MM.1S (cell line): Measurements from ENCODE around the gene ITPR3.

Experiments
- DNase-seq: peaks from one replicate; pipeline ENCODE4 v3.0.0-alpha.2; 2015
- H2AFZ ChIP-seq: fragments of 300-600 bp; sonication (generic); 2 replicates; pipeline ENCODE4 v1.6.0; 2016; ENCODE audit warnings: antibody characterized with exemption, low read length
- H3F3A ChIP-seq: fragments of 300-600 bp; sonication (generic); 2 replicates; pipeline ENCODE4 v1.6.1; 2016; ENCODE audit warnings: mild to moderate bottlenecking, antibody characterized with exemption, low read length, moderate library complexity, mixed read lengths; ENCODE audit not compliant: insufficient read depth
- H3K27ac ChIP-seq: fragments of 300-600 bp; sonication (generic); 2 replicates; pipeline ENCODE4 v1.5.1; 2016; ENCODE audit warnings: mild to moderate bottlenecking, low read length
- H3K27me3 ChIP-seq: fragments of 300-600 bp; sonication (generic); replicated peaks from 2 replicates; pipeline ENCODE4 v1.6.0; 2016; ENCODE audit warnings: low read length; ENCODE audit not compliant: insufficient read depth
- H3K36me3 ChIP-seq: fragments of 300-600 bp; sonication (generic); replicated peaks from 2 replicates; pipeline ENCODE4 v1.6.1; 2016; ENCODE audit warnings: mild to moderate bottlenecking, low read length, mixed read lengths; ENCODE audit not compliant: insufficient read depth
- H3K4me1 ChIP-seq: fragments of 300-600 bp; sonication (generic); 2 replicates; pipeline ENCODE4 v1.6.1; 2016; ENCODE audit warnings: low read length, mixed read lengths
- H3K4me2 ChIP-seq: fragments of 300-600 bp; sonication (generic); 2 replicates; pipeline ENCODE4 v1.6.0; 2016; ENCODE audit warnings: low read depth, low read length
- H3K4me3 ChIP-seq: fragments of 300-600 bp; sonication (generic); 2 replicates; pipeline ENCODE4 v1.5.1; 2016; ENCODE audit warnings: low read length, mixed read lengths
- H3K79me2 ChIP-seq: fragments of 300-600 bp; sonication (generic); 2 replicates; pipeline ENCODE4 v1.6.1; 2016; ENCODE audit warnings: mixed run types, low read length, mixed read lengths
- H3K9ac ChIP-seq: fragments of 300-600 bp; sonication (generic); 2 replicates; pipeline ENCODE4 v1.6.1; 2016; ENCODE audit warnings: low read length, mixed read lengths
- H3K9me2 ChIP-seq: fragments of 300-600 bp; sonication (generic); replicated peaks from 2 replicates; pipeline ENCODE4 v1.6.1; 2016; ENCODE audit warnings: mild to moderate bottlenecking, low read length, mixed read lengths; ENCODE audit not compliant: insufficient read depth
- H3K9me3 ChIP-seq: fragments of 300-600 bp; sonication (generic); replicated peaks from 2 replicates; pipeline ENCODE4 v1.6.1; 2016; ENCODE audit warnings: mild to moderate bottlenecking, low read length, mixed read lengths; ENCODE audit not compliant: insufficient read depth
- H4K20me1 ChIP-seq: fragments of 300-600 bp; sonication (generic); 2 replicates; pipeline ENCODE4 v1.6.1; 2016; ENCODE audit warnings: mild to moderate bottlenecking, low read length, moderate library complexity, mixed read lengths; ENCODE audit not compliant: insufficient read depth
- CTCF ChIP-seq: fragments of 300-600 bp; sonication (generic); IDR thresholded peaks from 2 replicates; pipeline ENCODE4 v1.5.1; 2016; ENCODE audit warnings: antibody characterized with exemption, low read length, mixed read lengths
- EZH2 ChIP-seq: fragments of 300-600 bp; sonication (generic); optimal IDR thresholded peaks from 2 replicates; pipeline ENCODE3; 2017; ENCODE audit warnings: low read depth, mild to moderate bottlenecking, antibody characterized with exemption, low read length, mixed read lengths
- EZH2phosphoT487 ChIP-seq: fragments of 300-600 bp; sonication (generic); IDR thresholded peaks from 2 replicates; pipeline ENCODE4 v1.6.1; 2018; ENCODE audit warnings: antibody characterized with exemption, low read length

The ITPR3 gene

GRCh38 chr6:33722103-33722623 is 101.0 kb downstream of the ITPR3 start:
- H3K4me3 ChIP-seq: no peak overlapping the region
- H3K36me3 ChIP-seq: no peaks in the 10 kb centered on the region
- no peaks in the 10 kb centered on the region for H3K9me2 ChIP-seq
- no peak overlapping the region for H3K27ac ChIP-seq
- no peaks in the 10 kb centered on the region for H3K9me3 ChIP-seq
- no peaks in the 10 kb centered on the region for H3F3A ChIP-seq
- H3K9ac ChIP-seq: no peak overlapping the region
- H3K79me2 ChIP-seq: no peaks in the 10 kb centered on the region
- H3K4me1 ChIP-seq: no peaks in the 10 kb centered on the region
- no peak for TF ChIP-seq EZH2phosphoT487
- DNase-seq: no peak
- no peaks in the 10 kb centered on the region for H4K20me1 ChIP-seq
- H2AFZ ChIP-seq: no peak overlapping the region
- peaks cover 65% of the 10 kb centered on the region for H3K27me3 ChIP-seq
- H3K4me2 ChIP-seq: no peak overlapping the region

GRCh38 chr6:33723371-33724085 is 102.4 kb downstream of the ITPR3 start:
- no peak overlapping the region for H2AFZ ChIP-seq
- no peak overlapping the region for H3K4me3 ChIP-seq
- H3K4me2 ChIP-seq: no peak overlapping the region
- no peaks in the 10 kb centered on the region for H3K9me2 ChIP-seq
- H3K4me1 ChIP-seq: no peaks in the 10 kb centered on the region
- no peaks in the 10 kb centered on the region for H3K36me3 ChIP-seq
- H3K27me3 ChIP-seq: peaks cover 78% of the 10 kb centered on the region
- TF ChIP-seq CTCF (no peak), EZH2phosphoT487 (no peak), EZH2 (no peak)
- DNase-seq: no peak
- no peak overlapping the region for H3K27ac ChIP-seq
- H3K9me3 ChIP-seq: no peaks in the 10 kb centered on the region
- no peaks in the 10 kb centered on the region for H3F3A ChIP-seq
- no peaks in the 10 kb centered on the region for H4K20me1 ChIP-seq
- no peak overlapping the region for H3K9ac ChIP-seq
- no peaks in the 10 kb centered on the region for H3K79me2 ChIP-seq

- Histone ChIP-seq H3K9me2 (no peaks in the 10 kb centered on the region), H3K4me3 (no peak overlapping the region), H3K4me1 (no peaks in the 10 kb centered on the region), H3K27me3 (peaks cover 86% of the 10 kb centered on the region), H3K9me3 (no peaks in the 10 kb centered on the region), H3K27ac (no peak overlapping the region), H2AFZ (no peak overlapping the region), H4K20me1 (no peaks in the 10 kb centered on the region), H3K9ac (no peak overlapping the region), H3F3A (no peaks in the 10 kb centered on the region), H3K4me2 (no peak overlapping the region), H3K36me3 (no peaks in the 10 kb centered on the region), H3K79me2 (no peaks in the 10 kb centered on the region)
- TF ChIP-seq EZH2phosphoT487 (no peak), CTCF (no peak), EZH2 (no peak)
- no peak for DNase-seq
Measured at GRCh38 chr6:33724102-33725023, 103.2 kb downstream of the ITPR3 start.
